Measurements from ENCODE around the gene POMGNT2.
A peak's percentile ranks its signal among the peaks of the same experiment; 100 is the strongest.

Gene POMGNT2

DNA sequence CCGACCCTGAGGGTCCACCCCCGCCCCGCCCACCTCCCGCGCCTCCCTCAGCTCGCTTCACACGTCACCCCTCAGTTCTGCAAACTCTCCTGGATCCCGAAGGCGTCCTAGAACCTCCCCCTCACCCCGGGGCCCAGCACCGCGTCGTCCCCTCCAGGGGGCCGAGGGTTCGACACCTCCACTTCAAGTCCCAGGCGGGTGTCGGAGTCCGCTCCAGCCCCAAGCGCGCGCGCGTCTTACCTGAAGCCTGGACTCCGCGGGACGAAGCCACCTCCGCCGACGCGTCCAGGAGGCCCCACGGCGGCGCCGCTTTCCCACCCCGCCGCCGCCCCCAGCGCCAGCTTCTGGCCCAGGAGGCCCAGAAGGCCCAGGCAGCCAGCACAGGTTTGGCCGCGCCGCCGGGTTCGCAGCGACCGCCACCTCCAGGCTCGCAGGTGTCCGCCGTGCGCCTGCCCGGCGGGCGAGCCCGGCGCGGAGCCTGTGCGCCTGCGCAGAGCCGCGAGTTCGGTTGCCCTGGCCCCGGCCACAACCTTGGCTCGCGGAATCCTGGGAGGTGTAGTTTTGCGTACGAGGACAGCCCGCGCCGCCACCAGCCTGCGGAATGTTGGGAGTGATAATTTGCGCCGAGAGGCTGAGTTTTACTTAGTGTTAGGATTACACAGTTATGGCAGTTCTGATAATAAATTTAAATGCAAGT, at the start of gene POMGNT2:
Gene POMGNT2, minus strand, starts transcription at position 484 of the 697 bp plus-strand sequence. CDS start 24,648 bp downstream, outside the sequence.
- peak; percentile 91 for DNase-seq

DNA sequence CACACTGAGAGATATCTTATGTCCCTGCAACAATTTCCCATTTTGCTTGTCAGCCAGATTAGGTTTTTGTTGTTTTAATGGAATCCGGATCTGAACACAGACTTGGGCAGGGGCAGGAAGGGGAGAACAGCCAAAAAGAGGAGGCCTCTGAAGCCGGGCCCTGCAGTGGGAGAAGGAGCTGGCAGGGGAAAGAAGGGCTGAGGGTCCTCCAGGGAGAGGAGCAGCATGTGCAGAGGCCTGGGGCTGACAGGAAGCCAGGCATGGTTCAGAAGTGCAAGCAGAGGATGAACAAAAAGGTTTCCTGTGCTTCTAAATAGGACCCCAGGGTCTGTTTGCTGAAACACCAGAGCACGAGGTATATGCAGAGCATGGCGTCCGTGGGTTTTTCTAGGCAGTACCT, 49.1 kb upstream of the POMGNT2 start:
- no peak for DNase-seq

DNA sequence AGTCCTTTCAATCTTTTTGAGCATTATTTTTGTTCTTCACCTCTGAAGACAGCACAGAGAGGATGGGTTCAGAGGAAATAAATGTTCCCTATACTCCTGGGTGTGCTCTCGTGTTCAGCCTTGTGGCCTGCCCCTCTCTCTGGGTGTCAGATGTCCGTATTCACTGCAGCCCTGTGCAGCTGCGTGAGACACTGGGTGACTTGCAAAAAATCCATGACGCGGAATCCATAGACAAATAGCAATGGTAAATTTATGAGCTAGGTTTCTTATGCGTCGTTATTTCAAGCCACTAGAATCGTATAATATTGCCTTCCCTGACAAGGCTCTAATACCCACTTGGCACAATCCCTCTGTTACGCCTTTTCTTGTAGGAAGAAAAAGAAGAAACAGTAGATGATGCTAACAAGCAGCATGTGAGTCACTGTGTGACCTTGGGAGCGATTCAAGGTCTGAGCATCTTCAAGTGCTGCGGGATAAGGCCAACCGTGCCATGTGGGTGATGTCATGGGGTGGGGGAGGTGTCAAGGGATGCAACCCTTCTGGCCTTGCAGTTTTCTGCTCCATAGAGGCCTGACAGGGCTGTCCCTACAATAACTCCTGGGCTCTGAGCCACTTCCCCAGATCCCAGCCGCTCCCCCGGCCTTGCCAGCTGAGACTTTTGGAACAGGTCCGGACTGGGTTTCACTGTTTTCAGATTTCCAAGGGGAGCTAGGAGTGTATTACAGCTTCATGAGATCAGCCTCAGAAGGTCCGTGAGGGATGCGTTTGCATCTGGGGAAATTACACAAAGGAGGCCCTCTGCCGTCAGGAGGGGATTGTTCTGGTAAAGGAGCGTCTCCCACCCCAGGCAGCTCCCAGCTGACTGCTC, 47.6 kb upstream of the POMGNT2 start:
- DNase-seq = no peak

DNA sequence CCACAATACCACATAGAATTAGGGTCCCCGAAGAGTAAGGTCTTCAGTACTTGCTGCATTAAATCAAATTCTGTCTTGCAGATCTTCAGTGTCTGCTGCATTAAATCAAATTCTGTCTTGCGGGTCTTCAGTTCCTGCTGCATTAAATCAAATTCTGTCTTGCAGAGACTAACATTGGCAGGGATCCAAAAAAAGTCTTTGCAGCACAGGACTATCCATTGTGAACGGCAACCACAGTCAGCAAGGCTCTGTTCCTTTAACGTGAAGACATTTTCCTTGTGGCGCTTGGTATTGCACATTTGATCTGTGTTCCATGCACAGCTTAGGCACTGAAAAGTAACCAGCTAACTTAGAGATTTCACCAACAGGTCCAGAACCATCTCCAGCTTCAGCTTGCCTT, 46.8 kb upstream of the POMGNT2 start:
- no peak for DNase-seq

DNA sequence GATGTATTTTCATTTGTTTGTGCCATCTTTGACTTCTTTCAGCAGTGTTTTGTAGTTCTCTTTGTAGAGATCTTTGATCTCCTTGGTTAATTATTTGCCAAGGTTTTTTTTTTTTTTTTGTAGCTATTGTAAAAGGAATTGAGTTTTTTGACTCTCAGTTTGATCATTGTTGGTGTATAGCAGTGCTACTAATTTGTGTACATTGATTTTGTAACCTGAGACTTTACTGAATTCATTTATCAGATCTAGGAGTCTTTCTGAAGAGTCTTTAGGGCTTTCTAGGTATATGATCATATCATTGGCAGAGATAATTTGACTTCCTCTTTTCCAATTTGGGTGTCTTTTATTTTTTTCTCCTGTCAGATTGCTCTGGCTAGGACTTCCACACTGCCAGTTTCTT, 42.2 kb upstream of the POMGNT2 start:
- DNase-seq = no peak

DNA sequence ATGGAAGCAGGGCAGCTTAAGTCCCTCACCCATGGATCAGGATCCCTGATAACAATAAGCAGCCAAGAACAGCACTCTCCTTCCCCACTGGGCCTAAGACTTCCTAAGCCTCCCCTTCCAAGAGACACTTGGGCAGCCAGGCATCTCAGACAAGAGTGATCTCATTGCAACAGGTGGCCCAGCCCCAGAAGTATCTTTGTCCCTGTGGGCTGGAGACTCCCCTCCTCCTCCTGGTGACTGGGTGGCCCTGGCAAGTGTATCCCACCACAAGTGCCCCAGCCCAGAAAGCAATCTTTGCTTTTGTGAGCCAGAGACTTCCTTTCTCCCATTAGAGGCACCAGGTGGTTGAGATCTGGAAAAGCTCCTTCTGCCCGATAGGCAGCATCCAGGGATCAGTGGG, 40.7 kb upstream of the POMGNT2 start:
- DNase-seq = no peak

DNA sequence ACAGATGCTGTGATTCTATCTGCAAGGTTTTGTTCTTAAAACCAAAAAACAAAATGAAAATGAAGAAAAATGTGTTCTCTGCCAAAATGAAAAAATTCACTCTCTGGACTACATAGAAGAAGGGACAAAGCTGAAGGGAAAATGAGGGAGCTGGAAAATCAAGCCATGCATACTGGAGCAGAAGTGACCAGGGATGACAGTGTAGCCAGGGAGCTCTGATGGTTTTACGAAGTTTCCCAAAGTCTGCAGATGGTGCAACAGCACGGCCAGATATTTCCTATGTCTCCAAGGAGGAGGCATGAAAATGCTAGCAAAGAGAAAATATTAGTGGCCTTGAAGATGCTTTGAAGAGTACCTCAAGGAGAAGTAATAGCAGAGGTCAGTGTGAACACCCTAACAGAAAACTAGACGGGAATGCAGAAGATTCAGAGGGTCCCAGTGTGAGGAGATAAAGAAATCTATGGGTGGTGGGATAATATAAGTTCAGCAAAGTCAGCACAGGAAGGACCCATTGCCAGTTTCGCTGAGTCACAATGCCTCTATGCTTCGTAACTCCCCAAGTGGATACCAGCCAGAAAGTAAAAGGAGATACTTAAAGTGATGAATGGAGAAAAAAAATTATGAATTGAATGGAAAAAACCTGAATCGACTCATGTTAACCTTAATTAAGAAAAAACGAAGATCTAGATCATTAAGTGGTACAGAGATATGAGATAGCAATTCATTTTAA, 39.0 kb upstream of the POMGNT2 start:
- no peak for DNase-seq

DNA sequence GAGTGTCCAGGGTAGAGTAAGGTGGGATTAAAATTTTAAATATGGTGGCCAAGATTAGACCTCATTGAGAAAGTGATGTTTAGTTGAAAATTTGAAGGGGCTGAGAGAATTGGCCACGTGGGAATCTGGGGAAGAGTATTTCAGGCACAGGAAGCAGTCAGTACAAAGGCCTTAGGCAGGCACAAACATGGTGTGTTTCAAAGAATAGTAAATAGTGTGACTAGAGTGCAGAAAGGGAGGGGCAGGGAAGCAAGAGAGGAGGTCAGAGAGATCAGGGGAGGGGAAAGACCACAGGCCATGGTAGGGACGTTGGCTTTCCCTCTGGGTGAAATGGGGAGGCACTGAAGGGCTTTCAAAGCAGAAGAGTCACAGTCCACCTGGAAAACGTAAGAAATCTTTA, 36.6 kb upstream of the POMGNT2 start:
- DNase-seq = no peak

DNA sequence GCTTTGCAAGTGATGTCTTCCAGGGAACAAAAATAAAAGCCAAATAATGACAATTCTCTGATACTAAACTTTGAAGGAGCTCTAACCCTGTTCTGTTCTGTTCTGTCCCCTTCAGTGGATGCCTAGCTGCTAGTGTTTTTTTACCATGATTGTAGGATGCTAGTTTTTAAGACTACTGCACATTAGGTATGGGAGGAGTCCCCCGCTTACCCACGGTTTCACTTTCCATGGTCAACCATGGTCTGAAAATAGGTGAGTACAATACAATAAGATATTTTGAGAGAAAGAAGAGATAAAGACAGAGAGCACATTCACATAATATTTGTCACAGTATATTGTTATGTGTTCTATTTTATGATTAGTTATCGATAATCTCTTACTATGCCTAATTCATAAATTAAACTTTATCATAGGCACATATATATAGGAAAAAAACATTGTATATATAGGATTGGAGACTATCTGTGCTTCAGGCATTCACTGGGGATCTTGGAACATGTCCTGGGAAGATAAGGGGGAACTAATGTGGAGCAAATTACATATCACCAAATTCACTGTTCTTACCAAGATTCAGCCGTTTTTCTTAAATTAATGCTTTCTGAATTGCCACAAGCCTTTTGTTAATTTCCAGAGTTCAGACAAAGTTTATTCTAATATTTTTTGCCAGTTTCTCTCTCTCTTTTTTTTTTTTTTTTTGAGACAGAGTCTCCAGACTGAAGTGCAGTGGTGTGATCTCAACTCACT, 32.8 kb upstream of the POMGNT2 start:
- no peak for DNase-seq

DNA sequence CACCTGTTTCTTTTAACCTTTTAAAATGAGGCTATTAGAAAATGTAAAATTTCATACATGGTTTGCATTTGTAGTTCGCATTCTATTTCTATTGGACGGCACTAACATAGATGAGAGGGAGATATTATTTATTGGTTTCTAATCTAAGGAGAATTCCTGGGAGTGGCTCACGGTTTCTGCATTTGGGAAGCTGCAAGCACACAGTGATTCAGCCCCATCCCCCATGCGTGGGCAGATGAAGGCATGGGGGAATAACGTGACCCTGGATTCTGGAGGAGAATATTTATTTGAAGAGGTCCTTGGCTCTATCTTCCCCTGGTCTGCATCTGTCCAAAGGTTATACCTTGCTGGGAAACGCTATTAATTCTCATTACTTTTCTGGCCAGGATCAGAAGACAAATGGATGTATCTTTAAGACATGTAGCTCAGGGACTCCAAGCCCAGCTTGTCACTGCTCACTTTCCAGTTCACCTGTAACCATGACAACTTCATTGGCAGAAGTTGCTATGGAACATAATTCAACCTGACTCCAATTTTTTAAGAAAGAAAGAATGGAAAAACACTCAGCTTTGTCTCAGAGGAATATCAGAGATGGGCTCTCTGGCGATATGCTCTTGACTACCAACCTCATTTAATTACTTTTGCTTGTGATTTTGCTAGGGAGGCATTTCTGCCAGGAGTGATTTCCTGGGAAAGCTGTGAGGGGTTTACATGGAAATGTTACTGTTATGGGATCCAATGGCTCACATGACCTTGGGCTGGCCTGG, 27.2 kb upstream of the POMGNT2 start:
- no peak for DNase-seq

DNA sequence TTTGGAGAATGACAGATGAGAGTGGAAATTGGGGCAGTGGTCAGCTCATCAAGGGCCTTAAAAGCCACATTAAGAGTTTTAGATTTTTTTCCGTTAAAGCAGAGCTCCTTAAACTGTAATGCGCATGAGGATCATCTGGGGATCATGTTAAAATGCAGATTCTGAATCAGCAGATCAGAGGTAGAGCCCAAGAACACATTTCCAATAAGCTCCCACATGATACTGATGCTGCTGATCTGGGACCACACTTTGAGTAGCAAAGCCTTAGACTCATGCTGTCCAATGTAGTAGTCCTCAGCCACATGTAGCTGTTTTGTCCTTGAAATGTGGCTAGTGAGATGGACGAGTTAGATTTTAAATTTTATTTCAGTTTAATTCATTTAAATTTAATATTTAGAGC, 26.3 kb upstream of the POMGNT2 start:
- no peak for DNase-seq

DNA sequence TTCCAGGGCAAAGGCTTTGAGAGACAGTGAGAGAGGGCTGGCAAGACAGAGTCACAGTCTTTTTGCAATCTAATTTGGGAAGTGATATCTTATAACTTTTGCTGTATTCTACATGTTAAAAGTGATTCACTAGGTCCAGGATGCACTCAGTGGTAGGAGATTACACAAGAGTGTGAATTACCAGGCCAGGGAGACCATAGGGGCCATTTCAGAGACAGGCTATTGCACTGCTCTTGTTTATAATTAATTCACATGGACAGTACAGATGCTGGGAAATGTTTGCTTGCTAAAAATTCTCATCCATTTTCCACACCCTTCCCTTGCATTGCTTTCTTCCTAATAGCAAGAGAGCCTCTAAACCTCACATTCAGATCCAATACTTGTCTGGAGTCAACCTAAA, 22.6 kb upstream of the POMGNT2 start:
- DNase-seq = no peak

DNA sequence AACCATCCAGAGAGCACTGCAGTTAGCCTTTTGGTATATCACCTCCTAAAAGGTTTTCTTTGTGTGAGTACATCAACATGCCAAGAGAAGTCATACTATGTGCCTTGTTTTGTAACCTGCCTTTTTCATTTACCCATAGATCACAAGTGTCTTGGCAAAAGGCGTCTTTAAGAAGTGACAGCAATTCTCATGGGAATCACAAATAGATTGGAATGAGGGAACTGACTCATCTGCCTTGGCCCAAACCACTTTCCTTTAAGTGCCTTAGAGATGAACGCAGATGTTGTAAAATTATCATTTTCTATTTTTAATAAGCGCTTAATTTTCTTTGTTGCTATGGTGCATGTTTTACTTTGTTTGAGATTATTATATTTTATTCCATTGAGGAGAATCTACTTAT, 20.7 kb upstream of the POMGNT2 start:
- DNase-seq = no peak

DNA sequence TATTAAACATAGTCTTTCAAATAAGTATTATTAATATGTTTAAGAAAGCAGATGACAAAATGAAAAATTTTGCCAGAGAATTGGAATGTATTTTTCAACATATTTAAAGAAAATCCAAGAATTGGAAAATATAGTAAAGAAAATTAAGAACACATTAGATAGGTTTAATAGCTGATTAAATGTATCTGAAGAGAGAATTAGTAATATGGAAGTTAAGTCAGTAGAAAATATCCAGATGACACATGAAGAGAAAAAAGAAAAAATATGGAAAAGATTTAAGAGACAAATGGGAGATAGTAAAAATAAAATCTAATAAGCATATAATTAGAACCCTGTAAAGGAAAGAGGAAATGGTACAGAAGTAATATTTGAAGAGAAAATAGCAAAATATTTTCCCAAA, 18.0 kb upstream of the POMGNT2 start:
- DNase-seq = no peak

DNA sequence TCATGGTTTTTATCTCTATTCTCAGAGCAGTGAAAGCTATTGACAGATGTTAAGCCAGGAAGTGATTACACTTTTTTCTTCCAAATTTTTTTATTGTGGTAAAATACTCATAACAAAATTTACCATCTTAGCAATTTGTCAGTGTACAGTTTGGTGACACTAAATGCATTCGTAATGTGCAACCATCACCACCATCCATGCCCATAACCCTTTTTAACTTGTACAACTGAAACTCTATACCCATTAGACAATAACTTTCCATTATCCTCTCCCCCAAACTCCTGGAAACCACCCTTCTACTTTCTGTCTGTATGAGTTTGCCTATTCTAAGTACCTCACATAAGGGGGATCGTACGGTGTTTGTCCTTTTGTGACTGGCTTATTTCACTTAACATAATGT, 15.1 kb upstream of the POMGNT2 start:
- DNase-seq = no peak

DNA sequence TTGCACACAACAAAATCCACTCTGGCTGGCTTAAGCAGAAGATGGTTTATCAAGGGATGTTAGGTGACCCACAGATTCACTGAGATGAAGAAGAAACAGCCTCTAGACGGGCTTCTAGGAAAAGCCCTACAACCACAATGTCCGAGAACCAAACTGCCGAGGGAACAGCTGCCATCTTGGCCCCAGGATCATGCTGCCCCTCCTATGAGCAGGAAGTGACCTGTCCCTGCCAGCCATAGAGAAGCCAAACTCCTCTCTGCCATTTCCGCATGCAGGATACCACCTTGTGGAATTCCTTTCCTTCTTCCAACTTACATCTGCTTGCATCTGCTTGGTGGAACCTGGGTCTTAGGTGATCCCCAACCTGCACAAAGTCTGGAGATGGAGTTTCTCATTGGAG, 11.4 kb upstream of the POMGNT2 start:
- no peak for DNase-seq

DNA sequence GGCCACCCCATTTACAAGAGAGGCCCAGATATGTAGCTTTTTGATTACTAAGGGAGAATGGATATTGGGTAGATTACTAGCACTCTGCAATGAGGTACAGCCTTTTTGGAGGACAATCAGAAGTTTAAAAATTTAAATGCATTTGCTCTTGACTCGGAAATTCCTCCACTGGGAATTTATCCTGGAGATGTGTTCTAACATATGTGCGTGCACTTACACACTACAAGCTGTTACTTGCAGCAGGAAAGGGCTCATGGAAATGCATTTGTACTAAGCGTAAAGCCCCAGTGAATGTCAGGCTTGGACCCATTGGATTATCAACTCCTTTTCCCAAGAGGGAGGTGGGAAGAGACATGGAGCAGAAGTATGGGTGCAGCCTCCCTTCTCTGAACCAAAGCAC, 7.8 kb upstream of the POMGNT2 start:
- DNase-seq = no peak

DNA sequence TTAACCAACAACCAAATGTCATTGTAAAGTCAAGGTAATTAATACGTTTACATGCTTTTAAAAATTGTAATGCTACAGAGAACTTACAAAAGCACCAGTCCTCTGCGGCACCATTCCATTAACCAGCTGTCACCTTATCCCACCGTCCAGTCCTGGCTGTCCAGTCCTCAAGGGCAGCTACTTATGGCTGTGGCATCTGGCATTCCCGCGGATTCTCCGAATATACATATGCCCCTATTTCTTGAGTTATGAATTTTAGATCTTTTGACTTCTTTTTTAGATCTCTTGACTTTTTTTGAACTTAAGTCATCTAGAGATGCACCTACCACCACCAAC, 382 bp upstream of the POMGNT2 start:
- DNase-seq = no peak

DNA sequence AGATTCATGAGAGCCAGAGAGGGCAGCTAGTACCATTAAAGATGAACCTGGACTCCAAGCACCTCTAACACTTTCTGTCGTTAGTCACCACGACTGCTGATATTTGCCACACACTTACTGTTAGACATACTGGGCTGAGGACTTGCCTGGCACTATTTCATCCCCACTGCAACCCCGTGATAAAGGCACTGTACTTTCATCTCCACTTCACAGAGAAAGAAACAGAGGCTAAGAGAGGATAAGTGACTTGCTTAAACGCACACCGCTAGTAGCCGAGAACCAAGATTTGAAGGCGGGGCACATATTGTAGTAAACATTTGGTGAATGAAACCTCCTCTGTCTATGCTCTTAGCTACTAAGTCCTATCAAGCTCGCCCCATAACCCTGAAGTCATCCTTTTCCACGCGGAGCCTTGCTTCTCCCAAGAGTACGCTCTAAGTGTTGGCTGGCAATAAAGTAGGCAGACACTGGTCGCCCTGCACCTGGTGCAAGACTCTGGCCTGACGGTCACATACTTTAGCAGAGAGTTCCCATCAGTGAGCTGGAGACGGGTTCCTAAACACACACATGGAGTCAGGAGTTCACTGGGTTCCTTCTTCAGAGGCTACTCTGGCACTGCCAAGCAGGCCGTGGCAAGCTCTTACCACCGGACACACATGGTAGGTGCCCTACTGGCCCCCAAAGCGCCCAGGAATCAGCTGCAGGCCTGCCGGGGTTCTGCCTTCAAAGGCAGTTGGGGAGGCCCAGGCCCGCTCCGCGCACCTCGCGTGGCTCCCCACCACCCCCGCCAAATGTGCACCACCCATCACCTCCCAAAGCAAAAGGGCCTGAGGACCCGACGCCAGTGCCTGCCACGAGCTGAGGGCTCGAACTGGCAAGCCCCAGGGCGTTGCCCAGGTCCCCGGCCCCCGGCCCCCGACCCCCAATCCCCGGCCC, 951 bp downstream of the POMGNT2 start:
- DNase-seq = no peak

DNA sequence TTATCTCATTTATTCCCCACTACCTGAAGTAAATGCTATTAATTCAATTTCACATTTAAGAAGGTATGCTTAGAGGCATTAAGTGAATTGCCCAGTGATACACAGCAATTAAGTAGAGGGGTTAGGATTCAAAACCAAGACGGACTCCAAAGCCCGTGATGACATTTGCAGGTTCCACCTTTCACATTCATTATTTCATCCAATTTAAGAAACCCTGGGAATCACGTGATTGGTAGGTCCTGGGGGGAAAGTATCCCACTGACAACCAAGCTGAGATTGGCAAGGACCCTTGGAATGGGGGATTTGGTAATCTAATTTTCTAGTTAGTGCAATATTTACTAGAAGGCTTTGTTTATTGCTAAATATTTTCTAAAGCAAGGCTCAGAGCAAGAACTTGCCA, 1.8 kb downstream of the POMGNT2 start:
- DNase-seq = no peak

DNA sequence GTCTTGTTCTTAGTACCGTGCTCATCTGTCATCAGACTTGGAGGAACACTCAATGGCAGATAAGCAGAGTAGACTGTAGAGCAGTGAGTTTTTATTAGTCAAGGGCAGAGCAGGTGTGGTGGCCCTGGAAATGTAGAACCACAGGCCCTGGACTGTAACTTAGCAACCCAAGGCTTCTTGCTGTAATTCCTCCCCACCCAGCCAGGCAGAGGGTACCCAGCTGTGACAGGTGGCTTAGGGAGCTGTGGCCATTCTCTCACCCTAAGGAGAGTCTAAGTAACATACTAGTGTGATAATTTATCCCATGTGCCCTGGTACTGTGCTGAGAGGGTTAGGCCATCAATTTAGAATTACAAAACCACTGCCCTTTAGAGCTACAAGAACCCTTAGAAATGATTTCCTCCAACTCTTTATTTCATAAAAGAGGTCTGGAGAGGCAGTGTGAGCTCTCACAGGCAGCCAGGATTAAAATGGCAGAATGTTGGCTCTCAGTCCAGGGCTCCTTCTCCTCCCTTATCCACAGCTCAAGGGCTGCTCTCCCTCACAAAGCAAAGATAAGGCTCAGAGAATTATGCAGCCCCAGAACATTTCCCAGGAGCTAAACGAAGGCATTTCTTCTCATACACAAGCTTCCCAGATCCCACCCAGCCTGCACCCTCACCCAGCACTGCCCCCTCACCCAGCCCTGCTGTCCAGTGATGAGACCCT, 3.0 kb downstream of the POMGNT2 start:
- DNase-seq = no peak
